ENCODE measurements around the gene MKRN1.
"Not testable (repeated sequence)": the region's sequence is repeated elsewhere in the genome, so short reads cannot be mapped to it uniquely, and the experiment has no call there.

Gene MKRN1

GRCh38 chr7:140433396-140433795 is 45.9 kb downstream of the MKRN1 start:
- no peak for DNase-seq

- DNase-seq = no peak
Observed at GRCh38 chr7:140426130-140426529, 53.2 kb downstream of the MKRN1 start.

- DNase-seq = no peak
Observed at GRCh38 chr7:140425718-140426117, 53.6 kb downstream of the MKRN1 start.

GRCh38 chr7:140423501-140423900 is 55.8 kb downstream of the MKRN1 start:
- no peak for DNase-seq

GRCh38 chr7:140421521-140421920 is 57.8 kb downstream of the MKRN1 start:
- no peak for DNase-seq

- DNase-seq = no peak
Observed at GRCh38 chr7:140418653-140419052, 60.7 kb downstream of the MKRN1 start.

GRCh38 chr7:140418156-140418472 is 61.2 kb downstream of the MKRN1 start:
- not testable (repeated sequence) for DNase-seq

DNA sequence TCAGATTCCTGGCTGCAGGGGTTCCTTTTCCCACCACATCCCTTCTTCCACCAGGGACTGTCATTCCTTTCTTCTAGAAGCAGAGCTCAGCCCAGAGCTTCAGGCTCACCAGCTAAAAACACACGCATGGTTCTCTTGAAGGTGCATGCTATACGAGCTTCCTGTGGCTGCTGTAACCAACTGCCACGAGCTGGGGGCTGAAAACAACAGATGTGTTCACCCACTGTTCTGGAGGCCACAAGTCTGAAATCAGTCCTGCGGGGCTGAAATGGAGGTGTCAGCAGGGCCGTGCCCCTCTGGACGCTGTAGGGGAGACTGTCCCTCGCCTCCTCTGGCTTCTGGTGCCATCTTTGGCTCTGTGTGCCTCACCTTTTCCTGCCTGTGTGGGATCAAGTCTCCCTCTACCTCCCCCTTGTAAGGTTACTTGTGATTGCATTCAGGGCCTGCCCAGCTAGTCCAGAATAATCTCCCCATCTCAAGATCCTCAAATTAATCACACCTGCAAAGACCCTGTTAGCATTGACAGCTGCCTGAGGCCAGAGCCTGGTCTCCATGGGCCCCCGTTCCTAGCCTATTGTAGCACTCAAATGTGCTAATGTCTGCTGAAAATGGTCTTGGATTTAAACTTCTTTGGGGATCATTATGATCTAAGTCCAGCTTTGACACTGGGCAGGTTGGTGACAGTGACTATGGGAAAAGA is 61.7 kb downstream of the MKRN1 start:
- no peak for DNase-seq

GRCh38 chr7:140416560-140416959 is 62.7 kb downstream of the MKRN1 start:
- no peak for DNase-seq

- DNase-seq = not testable (repeated sequence)
Observed at GRCh38 chr7:140415816-140416215, 63.5 kb downstream of the MKRN1 start.

DNA sequence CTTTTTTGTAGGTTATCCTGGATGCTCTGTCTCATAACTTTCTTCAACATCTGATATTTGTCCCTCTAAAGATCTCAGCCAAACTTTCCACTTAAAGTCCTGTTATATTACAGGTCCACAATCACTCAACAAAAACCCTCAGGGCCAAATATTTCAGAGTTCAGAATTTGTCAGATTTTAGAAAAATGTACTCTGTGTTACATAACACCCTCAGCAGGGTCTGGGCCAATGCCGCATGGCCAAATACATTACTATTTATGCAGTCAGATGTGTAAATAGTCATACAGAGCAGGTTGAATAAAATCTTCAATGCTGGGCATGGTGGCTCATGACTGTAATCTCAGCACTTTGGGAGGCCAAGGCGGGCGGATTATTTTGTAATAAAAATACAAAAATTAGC is 63.9 kb downstream of the MKRN1 start:
- DNase-seq = no peak

GRCh38 chr7:140404565-140405065 is 74.7 kb downstream of the MKRN1 start:
- no peak for DNase-seq

DNA sequence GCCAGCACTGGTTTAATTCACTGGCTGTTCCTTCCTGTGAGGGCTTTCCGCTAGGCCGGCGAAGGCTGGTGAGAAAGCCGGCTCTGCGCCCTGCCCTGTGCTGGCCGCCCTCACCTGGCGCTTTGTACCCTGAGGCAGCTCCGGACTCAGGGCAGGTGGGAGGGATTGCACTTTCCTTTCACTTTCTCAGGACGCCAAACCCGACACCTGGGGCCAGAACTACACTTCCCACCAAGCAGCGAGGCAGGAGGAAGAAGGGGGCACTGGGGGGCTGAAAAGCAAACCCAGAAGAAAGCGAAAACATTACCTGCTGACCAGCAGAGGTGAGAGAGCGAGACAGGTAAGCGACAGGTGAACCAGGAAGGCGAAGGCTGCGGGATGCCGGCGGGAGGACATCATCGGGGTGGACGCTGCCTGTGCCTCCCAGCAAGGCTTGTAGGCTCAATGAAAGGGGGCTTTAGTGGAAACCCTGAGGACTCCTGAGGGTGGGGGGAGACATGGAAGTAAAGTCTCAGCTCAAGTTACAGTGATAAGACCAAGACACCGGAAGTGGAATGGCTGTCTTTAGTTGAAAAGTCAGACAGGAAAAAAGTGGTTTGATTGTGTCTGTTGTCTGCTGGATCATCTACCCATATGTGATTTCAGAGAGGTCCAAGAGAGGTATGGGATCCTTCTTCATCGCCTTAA is 75.3 kb downstream of the MKRN1 start, which contains the start of gene RAB19:
Gene RAB19, plus strand, starts transcription at position 181 of the 687 bp plus-strand sequence. CDS start 3,589 bp downstream, outside the sequence.
- DNase-seq = no peak
